Keratinocyte (primary cell): ENCODE measurements around the gene NOX3. TPM values are rescaled to one million over a fixed set of nuclear protein-coding genes. Genes with fewer than 3 reads are reported as not detected.

Source experiments
- DNase-seq: peaks from one replicate; pipeline ENCODE4 v3.0.0-alpha.2; 2011; ENCODE audit warnings: low read depth, missing footprints, low spot score
- FAIRE-seq: peaks from 2 replicates; lab custom pipeline; 2011; peaks lifted over from hg19 to GRCh38; lab: Jason Lieb, UNC
- H2AFZ ChIP-seq: 2 replicates; pipeline ENCODE4 v1.6.0; 2012; ENCODE audit warnings: low read length, control low read depth, inconsistent platforms; ENCODE audit not compliant: control insufficient read depth
- H3K27ac ChIP-seq: 2 replicates; pipeline ENCODE4 v1.5.1; 2011; ENCODE audit warnings: low read length; ENCODE audit not compliant: control insufficient read depth, insufficient read depth
- H3K27me3 ChIP-seq: 3 replicates; pipeline ENCODE4 v1.6.0; 2011; ENCODE audit warnings: low read length; ENCODE audit not compliant: control insufficient read depth, insufficient read depth; ENCODE audit errors: extremely low read depth
- H3K36me3 ChIP-seq, 2 experiments: 2 replicates in 1 of 2; 3 replicates in 1 of 2; pipeline ENCODE4 v1.5.1; 2011; ENCODE audit warnings: low read length in 2 of 2, mild to moderate bottlenecking in 1 of 2; ENCODE audit not compliant: control insufficient read depth in 2 of 2, insufficient read depth in 2 of 2; ENCODE audit errors: extremely low read depth in 1 of 2
- H3K4me1 ChIP-seq: 3 replicates; pipeline ENCODE4 v1.5.1; 2011; ENCODE audit warnings: low read length; ENCODE audit not compliant: control insufficient read depth, insufficient read depth; ENCODE audit errors: extremely low read depth
- H3K4me2 ChIP-seq: 3 replicates; pipeline ENCODE4 v1.6.0; 2011; ENCODE audit warnings: low read depth, low read length; ENCODE audit not compliant: control insufficient read depth, insufficient read depth; ENCODE audit errors: extremely low read depth
- H3K4me3 ChIP-seq, 3 experiments: fragments of 200-600 bp in 1 of 3; sonication (generic) in 1 of 3; 2 replicates in 2 of 3; 3 replicates in 1 of 3; pipeline ENCODE4 v1.5.1; 2011 to 2016; ENCODE audit warnings: low read length in 3 of 3, mild to moderate bottlenecking in 3 of 3, control low read depth in 2 of 3, inconsistent platforms in 1 of 3, low read depth in 1 of 3, mixed read lengths in 1 of 3, mixed run types in 1 of 3, moderate library complexity in 1 of 3; ENCODE audit not compliant: control insufficient read depth in 2 of 3, insufficient read depth in 2 of 3; ENCODE audit errors: extremely low read depth in 1 of 3
- H3K79me2 ChIP-seq: 2 replicates; pipeline ENCODE4 v1.6.0; 2012; ENCODE audit warnings: low read length; ENCODE audit not compliant: control insufficient read depth, insufficient read depth
- H3K9ac ChIP-seq: 3 replicates; pipeline ENCODE4 v1.6.0; 2011; ENCODE audit warnings: low read length; ENCODE audit not compliant: control insufficient read depth, insufficient read depth; ENCODE audit errors: extremely low read depth
- H3K9me1 ChIP-seq: 3 replicates; pipeline ENCODE4 v1.6.0; 2011; ENCODE audit warnings: low read length; ENCODE audit not compliant: control insufficient read depth, insufficient read depth; ENCODE audit errors: extremely low read depth
- H3K9me3 ChIP-seq: 2 replicates; pipeline ENCODE4 v1.5.1; 2012; ENCODE audit warnings: low read depth, low read length; ENCODE audit not compliant: control insufficient read depth
- H4K20me1 ChIP-seq: 3 replicates; pipeline ENCODE4 v1.6.0; 2011; ENCODE audit warnings: low read length; ENCODE audit not compliant: control insufficient read depth, insufficient read depth; ENCODE audit errors: extremely low read depth
- CTCF ChIP-seq, 3 experiments: IDR thresholded peaks in 1 of 3; conservative IDR thresholded peaks in 1 of 3; optimal IDR thresholded peaks in 1 of 3; 2 replicates in 2 of 3; 3 replicates in 1 of 3; pipeline versions ENCODE3 to v1.5.1; 2011; ENCODE audit warnings: low read length in 3 of 3, mild to moderate bottlenecking in 3 of 3, moderate library complexity in 2 of 3, control low read depth in 1 of 3, inconsistent platforms in 1 of 3; ENCODE audit not compliant: insufficient read depth in 2 of 3; ENCODE audit errors: extremely low read depth in 1 of 3
- EZH2 ChIP-seq: IDR thresholded peaks from one replicate; pipeline ENCODE4 v1.6.1; 2012; ENCODE audit warnings: inconsistent platforms, mild to moderate bottlenecking, low read length, moderate library complexity
- dilution Hi-C: fragments of 300-500 bp; cut with MboI; formaldehyde crosslinking; loops from one replicate; pipeline ENCODE4 v1.7.0; 2020; ENCODE audit warnings: low sequenced_read_pairs; ENCODE audit not compliant: extremely low pct_ligation_motif_present
- polyA plus RNA-seq, 5 experiments: library from polyadenylated mRNA; depleted of rRNA in 3 of 5; stranded (reverse) in 3 of 5; stranded (forward) in 1 of 5; unstranded in 1 of 5; fragments of >200 nt; gene quantifications; 1 replicate in 1 of 5; 2 replicates in 3 of 5; 3 replicates in 1 of 5; pipeline versions ENCODE4 v1.2.1 to v1.2.3, GENCODE V29; 2011 to 2012; ENCODE audit warnings: missing spikeins in 2 of 5, low read depth in 1 of 5, low replicate concordance in 1 of 5

Gene NOX3
- polyA plus RNA-seq, 1 donor (not counting 4 experiments of a cell fraction or from before 2014, with no cell fraction given), result not detected

DNA sequence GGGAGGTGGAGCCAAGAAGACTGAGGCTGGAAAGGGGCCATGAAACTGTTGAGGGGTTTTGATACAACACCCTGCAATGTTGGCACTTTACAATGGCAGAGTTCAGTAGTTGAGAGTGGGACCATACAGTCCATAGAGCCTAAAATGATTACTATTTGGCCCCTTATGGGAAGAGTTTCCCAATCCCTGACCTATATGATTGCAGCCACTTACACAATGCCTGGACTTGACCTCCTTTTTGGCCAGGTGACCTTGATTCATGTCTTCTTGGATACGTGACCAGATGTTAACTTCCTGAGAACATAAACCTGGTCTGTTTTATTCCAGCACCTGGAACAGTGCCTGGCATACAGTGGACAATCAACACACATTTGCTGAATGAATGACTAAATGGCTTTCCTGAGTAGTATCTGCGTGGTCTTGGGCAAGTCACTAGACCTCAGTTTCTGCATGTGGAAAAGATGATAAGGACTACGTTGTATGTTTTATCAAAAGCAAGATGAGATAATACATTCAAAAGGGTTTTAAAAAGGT, 58.4 kb downstream of the NOX3 start:
- no peak overlapping the region for H3K4me2 ChIP-seq
- peaks cover 3% of the 10 kb centered on the region for H3K27me3 ChIP-seq
- no peaks in the 10 kb centered on the region for H3K79me2 ChIP-seq
- dilution Hi-C loops, result no loop called here
- H3K9ac ChIP-seq, result no peak overlapping the region
- FAIRE-seq (no peak), DNase-seq (no peak)
- TF ChIP-seq EZH2 (no peak), CTCF (optimal IDR thresholded peaks at IDR 0.05 in 1 of 3, IDR thresholded peaks at IDR 0.05 in 1 of 3, conservative IDR thresholded peaks at IDR 0.05 in 1 of 3; ENCODE audit: extremely low read depth in 1 of 3, insufficient read depth in 2 of 3, low read length in 3 of 3) (no peak)
- no peaks in the 10 kb centered on the region for H3K4me1 ChIP-seq
- no peaks in the 10 kb centered on the region for H3K9me3 ChIP-seq
- no peak overlapping the region for H3K27ac ChIP-seq
- H3K4me3 ChIP-seq, result no peak overlapping the region
- no peak overlapping the region for H2AFZ ChIP-seq
- no peaks in the 10 kb centered on the region for H4K20me1 ChIP-seq
- no peaks in the 10 kb centered on the region for H3K36me3 ChIP-seq
- H3K9me1 ChIP-seq, result no peaks in the 10 kb centered on the region

DNA sequence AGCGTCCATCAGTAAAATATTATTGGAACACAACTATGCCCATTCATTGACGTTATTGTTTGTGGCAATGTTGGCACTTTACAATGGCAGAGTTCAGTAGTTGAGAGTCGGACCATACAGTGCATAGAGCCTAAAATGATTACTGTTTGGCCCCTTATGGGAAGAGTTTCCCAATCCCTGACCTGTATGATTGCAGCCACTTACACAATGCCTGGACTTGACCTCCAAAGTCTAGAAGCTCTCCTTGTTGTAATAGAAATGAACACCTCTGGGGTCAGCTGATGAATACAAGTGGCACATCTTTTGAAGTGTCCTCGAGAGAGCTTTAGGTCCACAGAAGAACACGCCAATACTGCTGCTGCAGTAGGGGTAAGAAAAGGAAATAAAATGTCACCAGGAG, 59.0 kb downstream of the NOX3 start:
- H3K27me3 ChIP-seq, result peaks cover 3% of the 10 kb centered on the region
- H3K9ac ChIP-seq, result no peak overlapping the region
- H3K79me2 ChIP-seq, result no peaks in the 10 kb centered on the region
- H3K36me3 ChIP-seq, result no peaks in the 10 kb centered on the region
- no peaks in the 10 kb centered on the region for H3K4me1 ChIP-seq
- H4K20me1 ChIP-seq, result no peaks in the 10 kb centered on the region
- no peak overlapping the region for H3K4me3 ChIP-seq
- FAIRE-seq (no peak), DNase-seq (no peak)
- no peak for TF ChIP-seq CTCF (optimal IDR thresholded peaks at IDR 0.05 in 1 of 3, IDR thresholded peaks at IDR 0.05 in 1 of 3, conservative IDR thresholded peaks at IDR 0.05 in 1 of 3; ENCODE audit: extremely low read depth in 1 of 3, insufficient read depth in 2 of 3, low read length in 3 of 3)
- TF ChIP-seq EZH2, result no peak
- no peaks in the 10 kb centered on the region for H3K9me1 ChIP-seq
- H3K27ac ChIP-seq, result no peak overlapping the region
- H2AFZ ChIP-seq, result no peak overlapping the region
- H3K4me2 ChIP-seq, result no peak overlapping the region
- dilution Hi-C loops, result no loop called here
- H3K9me3 ChIP-seq, result no peaks in the 10 kb centered on the region
